PC-9 (cell line): ENCODE data around the gene DTX4. TPM values are rescaled to one million over a fixed set of nuclear protein-coding genes. Genes with fewer than 3 reads are reported as not detected.

Experiments used
- BruUV-seq: library from RNA; stranded (reverse); fragments of 400-500 nt; replicated peaks from 2 replicates; lab custom pipeline; 2021; lab: Mats Ljungman, UMichigan
- CTCF ChIA-PET: fragments of 300-600 bp; sonication (Branson Sonifier 250); formaldehyde crosslinking; loops from one replicate; lab custom pipeline; 2022; ENCODE audit warnings: antibody characterized with exemption; lab: Charles Lee
- POLR2A ChIA-PET: fragments of 300-600 bp; sonication (Branson Sonifier 250); formaldehyde crosslinking; loops from one replicate; lab custom pipeline; 2022; ENCODE audit warnings: antibody characterized with exemption; ENCODE audit not compliant: unreplicated experiment; lab: Charles Lee
- DNase-seq, 2 experiments: peaks; one replicate each; pipeline versions ENCODE4 v3.0.0 to v3.0.0-alpha.2; 2015 to 2022; ENCODE audit warnings: mixed read lengths in 1 of 2
- H2AFZ ChIP-seq: fragments of 200-600 bp; sonication (generic); 2 replicates; pipeline ENCODE4 v1.8.1; 2017; ENCODE audit warnings: antibody characterized with exemption
- H3F3A ChIP-seq: fragments of 200-600 bp; sonication (generic); 2 replicates; pipeline ENCODE4 v1.8.1; 2017; ENCODE audit warnings: antibody characterized with exemption, mild to moderate bottlenecking, low read depth; ENCODE audit not compliant: insufficient read depth
- H3K27ac ChIP-seq: fragments of 200-600 bp; sonication (generic); 2 replicates; pipeline ENCODE4 v1.6.1; 2016; ENCODE audit warnings: mixed run types
- H3K27me3 ChIP-seq: fragments of 200-600 bp; sonication (generic); 2 replicates; pipeline ENCODE4 v1.6.1; 2016; ENCODE audit warnings: low read depth, mixed run types; ENCODE audit not compliant: insufficient read depth
- H3K36me3 ChIP-seq: fragments of 200-600 bp; sonication (generic); 2 replicates; pipeline ENCODE4 v1.6.1; 2016; ENCODE audit warnings: low read depth, mixed run types
- H3K4me1 ChIP-seq: fragments of 200-600 bp; sonication (generic); replicated peaks from 2 replicates; pipeline ENCODE4 v1.6.1; 2016; ENCODE audit warnings: mixed run types; ENCODE audit not compliant: insufficient read depth
- H3K4me2 ChIP-seq: fragments of 200-600 bp; sonication (generic); 2 replicates; pipeline ENCODE4 v1.6.1; 2017; ENCODE audit warnings: mixed run types
- H3K4me3 ChIP-seq: fragments of 200-600 bp; sonication (generic); 2 replicates; pipeline ENCODE4 v1.6.1; 2016; ENCODE audit warnings: mixed run types
- H3K79me2 ChIP-seq: fragments of 200-600 bp; sonication (generic); 2 replicates; pipeline ENCODE4 v1.6.1; 2017; ENCODE audit warnings: low read depth, mixed run types
- H3K9me2 ChIP-seq: fragments of 200-600 bp; sonication (generic); 2 replicates; pipeline ENCODE4 v1.8.1; 2017; ENCODE audit warnings: mild to moderate bottlenecking; ENCODE audit not compliant: insufficient read depth
- H3K9me3 ChIP-seq: fragments of 200-600 bp; sonication (generic); 2 replicates; pipeline ENCODE4 v1.8.1; 2016; ENCODE audit warnings: low read depth; ENCODE audit not compliant: insufficient read depth
- H4K20me1 ChIP-seq: fragments of 200-600 bp; sonication (generic); 2 replicates; pipeline ENCODE4 v1.8.1; 2017; ENCODE audit not compliant: insufficient read depth
- EZH2 ChIP-seq: fragments of 200-600 bp; sonication (generic); IDR thresholded peaks from 2 replicates; pipeline ENCODE4 v1.8.0; 2017; ENCODE audit warnings: antibody characterized with exemption, low read depth
- intact Hi-C: fragments of 100-400 bp; cut with micrococcal nuclease; formaldehyde crosslinking; loops from one replicate; pipeline ENCODE4 v1.10.0; 2022; ENCODE audit not compliant: unreplicated experiment
- total RNA-seq: library from RNA; stranded (reverse); gene quantifications from 2 replicates; pipeline ENCODE4 v1.2.3, GENCODE V29; 2021
- TF ChIP-seq, protein P1 (sequence below): fragments of 200-600 bp; sonication (generic); conservative IDR thresholded peaks from 2 replicates; pipeline ENCODE4 v1.6.1; 2017; ENCODE audit warnings: mixed run types, antibody characterized with exemption, mild to moderate bottlenecking, moderate library complexity

Gene DTX4
- total RNA-seq, 1 experiment from 2014 or later = 34.5 TPM

DNA sequence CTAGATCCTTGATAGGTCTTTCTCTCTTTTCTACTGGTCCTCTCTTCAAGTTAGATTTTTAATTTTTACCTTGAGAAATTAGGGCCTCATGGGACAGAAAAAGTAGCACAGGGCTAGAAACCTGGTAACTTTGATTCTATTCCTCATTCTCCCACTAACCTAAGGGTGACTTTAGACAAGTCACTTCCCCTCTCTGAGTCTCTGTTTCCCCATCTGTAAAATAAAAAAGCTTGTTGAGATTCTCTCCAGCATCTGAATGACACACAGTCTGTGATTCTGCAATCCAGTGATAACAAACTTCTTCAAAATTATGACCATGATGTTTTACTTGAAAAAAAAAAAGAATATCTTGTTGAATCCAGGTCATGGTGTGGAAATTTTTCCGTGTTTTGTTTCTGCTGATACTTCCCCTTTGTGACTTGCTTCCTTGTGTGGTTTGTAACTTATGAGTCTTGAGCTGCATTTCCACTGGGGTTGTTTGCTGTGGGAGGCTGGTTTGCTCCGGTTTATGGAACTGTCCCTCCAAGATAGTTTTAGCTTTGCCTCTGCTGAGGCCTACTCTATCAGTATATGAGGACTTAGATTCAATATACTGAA is 50.6 kb downstream of the DTX4 start:
- no peak overlapping the region for H3K4me2 ChIP-seq
- no TSS peak for BruUV-seq
- CTCF ChIA-PET = no interaction called here

DNA sequence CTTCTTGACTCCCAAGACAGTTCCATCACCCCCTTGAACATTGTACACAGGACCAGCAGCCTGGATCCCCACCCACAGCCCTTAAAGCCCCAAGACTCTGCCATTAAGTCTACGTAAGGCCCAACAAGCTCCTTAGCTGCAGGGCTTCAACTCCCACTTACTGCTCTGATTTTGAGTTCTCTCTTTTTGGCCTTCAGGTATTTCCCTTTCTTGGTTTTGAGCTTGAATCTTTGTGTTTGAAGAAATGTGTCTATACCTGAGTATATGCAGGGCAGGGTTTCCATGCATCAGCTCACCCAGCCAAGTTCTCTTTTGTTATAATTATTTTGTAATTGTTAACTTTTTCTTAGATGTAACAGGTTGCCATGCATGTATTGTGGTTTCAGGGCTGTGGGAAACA is 51.2 kb downstream of the DTX4 start:
- Histone ChIP-seq H3K27me3 (no peaks in the 10 kb centered on the region), H3K4me2 (no peak overlapping the region), H4K20me1 (no peaks in the 10 kb centered on the region), H3K4me1 (peaks cover 29% of the 10 kb centered on the region), H3K79me2 (no peaks in the 10 kb centered on the region), H3K27ac (no peak overlapping the region), H3F3A (0 out of 2 replicates have a peak, but pooled peaks cover 5% of the 10 kb centered on the region), H3K36me3 (no peaks in the 10 kb centered on the region), H3K9me3 (no peaks in the 10 kb centered on the region), H2AFZ (no peak overlapping the region), H3K4me3 (no peak overlapping the region), H3K9me2 (no peaks in the 10 kb centered on the region)
- intact Hi-C loops = no loop called here
- BruUV-seq = no TSS peak
- TF ChIP-seq, protein P1, sequence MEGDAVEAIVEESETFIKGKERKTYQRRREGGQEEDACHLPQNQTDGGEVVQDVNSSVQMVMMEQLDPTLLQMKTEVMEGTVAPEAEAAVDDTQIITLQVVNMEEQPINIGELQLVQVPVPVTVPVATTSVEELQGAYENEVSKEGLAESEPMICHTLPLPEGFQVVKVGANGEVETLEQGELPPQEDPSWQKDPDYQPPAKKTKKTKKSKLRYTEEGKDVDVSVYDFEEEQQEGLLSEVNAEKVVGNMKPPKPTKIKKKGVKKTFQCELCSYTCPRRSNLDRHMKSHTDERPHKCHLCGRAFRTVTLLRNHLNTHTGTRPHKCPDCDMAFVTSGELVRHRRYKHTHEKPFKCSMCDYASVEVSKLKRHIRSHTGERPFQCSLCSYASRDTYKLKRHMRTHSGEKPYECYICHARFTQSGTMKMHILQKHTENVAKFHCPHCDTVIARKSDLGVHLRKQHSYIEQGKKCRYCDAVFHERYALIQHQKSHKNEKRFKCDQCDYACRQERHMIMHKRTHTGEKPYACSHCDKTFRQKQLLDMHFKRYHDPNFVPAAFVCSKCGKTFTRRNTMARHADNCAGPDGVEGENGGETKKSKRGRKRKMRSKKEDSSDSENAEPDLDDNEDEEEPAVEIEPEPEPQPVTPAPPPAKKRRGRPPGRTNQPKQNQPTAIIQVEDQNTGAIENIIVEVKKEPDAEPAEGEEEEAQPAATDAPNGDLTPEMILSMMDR = no peak
- TF ChIP-seq EZH2 = no peak
- CTCF ChIA-PET = no interaction called here
- no peak for DNase-seq
- POLR2A ChIA-PET = no interaction called here

More for the DNA sequence above, 50.6 kb downstream of the DTX4 start:
- Histone ChIP-seq H3K9me2 (no peaks in the 10 kb centered on the region), H4K20me1 (no peaks in the 10 kb centered on the region), H3F3A (0 out of 2 replicates have a peak, but pooled peaks cover 5% of the 10 kb centered on the region), H3K4me1 (peaks cover 29% of the 10 kb centered on the region), H3K4me3 (no peak overlapping the region), H2AFZ (no peak overlapping the region), H3K36me3 (no peaks in the 10 kb centered on the region), H3K9me3 (no peaks in the 10 kb centered on the region), H3K27me3 (no peaks in the 10 kb centered on the region), H3K27ac (no peak overlapping the region), H3K79me2 (no peaks in the 10 kb centered on the region)
- DNase-seq = no peak
- POLR2A ChIA-PET = interaction anchor here (0.6 kb wide), 1 partner anchor 339 kb away, joined by 3 read pairs; no protein-coding TSS in a partner anchor
- intact Hi-C loops = no loop called here
- TF ChIP-seq, protein P1 = no peak
- TF ChIP-seq EZH2 = no peak

DNA sequence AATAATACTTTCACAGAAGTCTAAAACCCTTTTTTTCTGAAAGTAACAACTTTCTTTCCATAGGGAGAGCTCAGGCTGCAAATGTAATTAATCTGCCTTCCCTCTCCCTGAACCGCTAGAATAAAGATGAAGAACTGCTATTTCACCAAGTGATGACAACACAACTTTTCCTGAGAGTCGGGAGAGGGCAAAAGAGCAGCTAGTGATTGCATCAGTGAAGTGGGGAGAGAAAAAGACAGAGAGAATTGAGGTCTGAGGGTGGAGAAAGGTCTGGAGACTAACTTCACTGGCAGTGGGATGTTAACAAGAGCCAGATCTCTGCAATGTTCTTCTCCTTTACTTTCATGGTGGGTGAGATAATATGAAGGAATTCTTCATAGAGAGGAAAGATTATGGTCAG is 51.7 kb downstream of the DTX4 start:
- CTCF ChIA-PET = no interaction called here
- Histone ChIP-seq H3K4me1 (peaks cover 29% of the 10 kb centered on the region), H3K79me2 (no peaks in the 10 kb centered on the region), H2AFZ (no peak overlapping the region), H3F3A (0 out of 2 replicates have a peak, but pooled peaks cover 5% of the 10 kb centered on the region), H3K9me2 (no peaks in the 10 kb centered on the region), H4K20me1 (no peaks in the 10 kb centered on the region), H3K4me3 (no peak overlapping the region), H3K27ac (no peak overlapping the region), H3K9me3 (no peaks in the 10 kb centered on the region), H3K4me2 (no peak overlapping the region), H3K27me3 (no peaks in the 10 kb centered on the region), H3K36me3 (no peaks in the 10 kb centered on the region)
- BruUV-seq = no TSS peak
- POLR2A ChIA-PET = no interaction called here
- no peak for DNase-seq
- TF ChIP-seq, protein P1 = no peak
- TF ChIP-seq EZH2 = no peak
- intact Hi-C loops = no loop called here
